ENCODE data around the gene S100A6. TPM values are rescaled to one million over a fixed set of nuclear protein-coding genes. Genes with fewer than 3 reads are reported as not detected.
"Not testable (repeated sequence)": the region's sequence is repeated elsewhere in the genome, so short reads cannot be mapped to it uniquely, and the experiment has no call there.

S100A6 gene
- polyA plus RNA-seq (ENCODE audit: insufficient read length), result 187 TPM

- no peak for DNase-seq
Observed at GRCh38 chr1:153535242-153536011, at the start of gene S100A6. TSS of gene S100A6 (minus strand) at chr1:153535991. CDS start at chr1:153535339, 652 bp downstream.

GRCh38 chr1:153585006-153585405 is 49.2 kb upstream of the S100A6 start:
- DNase-seq, result no peak

GRCh38 chr1:153583976-153584375 is 48.2 kb upstream of the S100A6 start:
- DNase-seq, result no peak

- not testable (repeated sequence) for DNase-seq
Observed at GRCh38 chr1:153583514-153583913, 47.7 kb upstream of the S100A6 start.

- not testable (repeated sequence) for DNase-seq
Observed at GRCh38 chr1:153582836-153583235, 47.0 kb upstream of the S100A6 start.

DNA sequence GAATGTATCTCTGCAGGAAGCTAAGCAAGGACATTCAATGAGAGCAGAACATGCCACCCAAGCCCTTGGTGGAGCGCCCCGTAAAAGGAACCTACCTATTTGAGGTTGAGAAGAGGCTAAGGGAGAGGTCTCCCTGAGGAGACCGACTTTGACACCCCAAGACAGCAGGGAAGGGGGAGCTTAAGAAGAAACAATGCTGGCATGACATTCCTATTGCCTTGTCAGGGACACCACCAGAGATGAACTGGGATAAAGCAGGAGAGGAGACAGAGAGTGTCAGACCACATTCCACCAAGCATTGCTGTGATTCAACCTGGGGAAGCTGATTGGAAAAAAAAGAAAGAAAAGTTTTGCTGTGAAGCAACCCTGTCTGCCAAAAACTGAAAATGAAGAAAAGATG is 43.1 kb upstream of the S100A6 start:
- no peak for DNase-seq

GRCh38 chr1:153578490-153578889 is 42.7 kb upstream of the S100A6 start:
- DNase-seq, result no peak

DNA sequence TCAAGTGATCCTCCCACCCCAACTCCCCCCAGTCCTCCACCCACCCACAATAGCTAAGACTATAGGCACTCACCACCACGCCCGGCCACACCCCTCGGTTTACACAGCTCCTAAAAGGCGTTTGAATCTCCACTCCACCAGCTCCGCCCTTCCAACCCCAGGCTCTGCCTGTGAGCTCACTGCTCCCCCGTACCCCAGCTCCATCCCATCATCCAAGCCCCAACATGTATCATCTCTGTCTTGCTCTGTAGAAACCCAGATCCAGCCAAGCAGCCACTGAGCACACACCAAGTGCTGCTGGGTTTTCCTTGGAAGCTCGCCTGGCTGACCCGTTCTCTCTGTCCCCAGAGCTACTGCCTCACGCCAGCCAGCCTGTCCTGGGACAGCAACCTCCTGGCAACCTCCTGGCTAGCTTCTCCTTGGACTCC is 41.8 kb upstream of the S100A6 start:
- DNase-seq, result no peak

- DNase-seq, result no peak
Observed at GRCh38 chr1:153577138-153577537, 41.3 kb upstream of the S100A6 start.

- DNase-seq, result not testable (repeated sequence)
Observed at GRCh38 chr1:153575497-153575896, 39.7 kb upstream of the S100A6 start.

DNA sequence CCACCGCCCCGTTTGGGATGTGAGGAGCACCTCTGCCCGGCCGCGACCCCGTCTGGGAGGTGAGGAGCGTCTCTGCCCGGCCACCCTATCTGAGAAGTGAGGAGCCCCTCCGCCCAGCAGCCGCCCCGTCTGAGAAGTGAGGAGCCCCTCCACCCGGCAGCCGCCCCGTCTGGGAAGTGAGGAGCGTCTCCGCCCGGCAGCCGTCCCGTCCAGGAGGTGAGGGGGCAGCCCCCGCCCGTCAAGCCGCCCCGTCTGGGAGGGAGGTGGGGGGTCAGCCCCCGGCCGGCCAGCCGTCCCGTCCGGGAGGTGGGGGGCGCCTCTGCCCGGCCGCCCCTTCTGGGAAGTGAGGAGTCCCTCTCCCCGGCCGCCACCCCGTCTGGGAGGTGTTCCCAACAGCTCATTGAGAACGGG is 39.3 kb upstream of the S100A6 start:
- DNase-seq, result not testable (repeated sequence)

- no peak for DNase-seq
Observed at GRCh38 chr1:153573351-153573750, 37.6 kb upstream of the S100A6 start.

DNA sequence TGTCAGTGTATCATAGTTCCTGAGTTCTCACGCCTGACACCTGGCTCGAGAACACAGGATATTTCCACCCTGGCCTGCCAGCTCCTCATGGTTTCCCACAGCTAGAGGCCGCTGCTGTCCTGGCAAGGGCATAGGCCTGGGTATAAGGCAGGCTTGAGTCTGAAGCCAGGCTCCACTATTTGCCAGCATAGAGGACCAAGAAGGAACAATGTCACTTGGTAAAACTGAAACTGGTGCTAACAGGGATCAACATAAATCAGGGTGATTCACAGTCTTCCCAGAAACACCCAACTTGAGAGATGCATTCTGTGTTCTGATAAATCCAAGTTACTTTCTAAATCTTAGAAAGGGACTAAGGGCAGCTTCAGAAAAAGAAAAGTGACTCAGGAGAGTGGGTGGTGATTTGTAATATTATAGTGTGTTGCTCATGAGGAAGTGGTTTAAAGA is 36.8 kb upstream of the S100A6 start:
- DNase-seq, result no peak

DNA sequence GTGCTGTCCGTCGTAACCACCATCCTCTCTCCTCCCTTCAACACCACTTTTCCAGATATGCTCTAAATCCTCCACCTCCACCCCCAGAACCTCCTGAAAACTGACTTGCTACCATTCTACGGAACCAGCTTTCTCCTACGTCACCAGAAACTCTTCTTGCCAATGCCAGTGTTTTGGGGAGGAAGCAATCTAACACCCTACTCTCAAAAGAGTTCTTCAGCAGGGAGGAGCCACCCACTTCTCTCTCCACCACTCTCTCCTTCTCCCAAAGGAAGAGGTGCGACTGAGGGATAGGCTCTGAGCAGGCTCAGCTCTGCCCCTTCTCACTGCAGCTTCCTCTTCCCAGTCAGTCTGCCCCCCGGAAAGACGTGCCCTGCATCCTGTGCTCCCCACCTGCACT is 35.9 kb upstream of the S100A6 start:
- no peak for DNase-seq

DNA sequence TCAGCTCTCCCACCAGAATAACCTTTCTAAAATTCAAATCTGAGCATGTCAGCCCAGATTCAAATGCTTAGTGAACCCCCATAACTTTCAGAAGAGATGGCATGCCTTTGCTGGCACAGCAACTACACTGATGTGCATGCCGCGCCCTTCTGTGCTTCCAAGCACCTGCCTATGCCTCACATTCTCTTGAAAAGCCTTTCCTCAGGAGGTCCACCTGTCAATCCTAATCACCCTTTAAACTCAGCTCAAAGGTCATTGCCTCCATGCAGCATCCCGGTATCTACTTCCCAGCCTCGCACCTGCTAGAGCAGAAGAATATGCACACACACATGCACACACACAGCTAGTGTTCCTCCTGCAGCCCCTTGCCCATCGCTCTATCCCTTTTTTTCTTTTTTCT is 35.1 kb upstream of the S100A6 start:
- no peak for DNase-seq

- DNase-seq, result no peak
Observed at GRCh38 chr1:153569465-153569864, 33.7 kb upstream of the S100A6 start.

GRCh38 chr1:153568367-153569099 is 32.7 kb upstream of the S100A6 start:
- peak; percentile 87 for DNase-seq

DNA sequence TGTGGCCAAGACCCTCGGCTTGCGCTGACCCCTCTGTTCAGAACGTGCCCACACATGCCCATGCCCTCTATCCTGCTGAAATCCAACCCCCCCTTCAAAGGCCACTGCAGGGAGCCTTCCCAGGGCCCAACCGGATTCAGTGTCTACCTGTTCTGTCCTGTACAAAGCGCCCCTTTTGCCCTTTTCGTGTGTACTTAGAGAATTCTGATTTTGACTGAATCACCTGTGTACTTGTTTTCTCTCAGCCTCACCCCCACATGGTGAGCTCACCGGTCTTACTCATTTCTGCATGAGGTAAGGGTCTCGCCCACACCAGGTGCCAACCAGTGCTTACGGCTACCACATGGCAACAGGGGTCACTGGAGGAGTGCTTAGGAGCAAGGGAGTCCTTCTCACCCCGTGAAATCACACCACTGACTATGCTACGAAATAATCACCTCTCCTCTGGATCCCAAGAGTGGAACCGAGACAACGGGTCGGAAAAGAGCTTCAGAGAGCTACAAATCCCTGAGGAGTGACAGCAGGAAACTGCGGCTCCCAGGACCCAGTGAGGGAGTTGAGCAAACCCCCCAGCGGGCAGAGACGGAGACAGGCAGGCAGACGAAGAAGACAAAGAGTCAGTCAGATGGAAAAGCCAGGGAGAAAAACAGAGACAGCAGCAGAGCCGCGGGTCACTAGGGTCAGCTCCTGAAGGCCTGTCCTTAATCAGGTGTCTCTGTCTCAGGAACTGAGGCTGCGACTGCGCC is 32.0 kb upstream of the S100A6 start:
- DNase-seq, result no peak

- peak; percentile 80 for DNase-seq
Observed at GRCh38 chr1:153566414-153567371, 30.9 kb upstream of the S100A6 start.

DNA sequence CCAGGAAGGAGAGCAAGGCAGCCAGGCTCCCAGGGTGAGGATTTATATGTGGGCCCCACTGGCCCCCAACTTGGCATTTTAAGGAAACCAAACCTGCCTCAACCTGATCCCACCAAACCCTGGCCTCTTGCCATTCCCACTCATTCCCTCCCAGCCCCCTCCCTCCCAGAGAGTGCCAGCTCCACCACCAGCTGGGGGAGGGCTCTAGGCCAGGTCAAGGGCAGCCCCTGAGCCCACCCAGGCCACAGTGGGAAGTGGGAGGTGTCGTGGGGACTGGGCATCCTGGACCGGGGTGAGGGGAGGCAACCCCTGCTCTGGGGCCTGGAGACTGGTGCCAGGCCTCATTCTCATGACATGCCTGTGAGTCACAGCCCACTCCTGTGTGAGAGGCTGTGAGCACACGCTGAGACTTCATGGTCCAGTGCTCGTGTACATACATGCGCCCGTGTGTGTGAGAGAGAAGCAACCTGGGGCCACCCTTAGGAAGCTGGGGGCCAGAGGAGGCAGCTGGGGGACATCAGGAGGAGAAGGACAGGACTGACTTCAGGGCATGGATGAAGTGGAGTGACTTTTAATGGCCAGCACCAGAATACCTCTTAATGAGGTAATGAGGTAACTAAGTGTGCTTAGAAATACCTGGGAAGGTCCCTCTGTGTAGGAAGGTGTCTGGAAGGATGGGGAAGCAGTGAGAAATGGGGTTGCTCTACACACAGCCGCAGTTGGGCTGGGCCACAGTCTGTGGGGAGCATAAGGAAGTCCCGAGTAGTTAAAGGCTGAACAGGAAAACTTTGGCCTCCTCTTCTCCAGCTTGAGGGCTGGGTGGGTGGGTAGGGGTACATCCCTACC is 30.0 kb upstream of the S100A6 start, which contains the start of gene S100A2:
S100A2 (minus strand) TSS at position 316 of the 846 bp plus-strand sequence. CDS start 1,967 bp downstream, outside the sequence.
- DNase-seq, result no peak

DNA sequence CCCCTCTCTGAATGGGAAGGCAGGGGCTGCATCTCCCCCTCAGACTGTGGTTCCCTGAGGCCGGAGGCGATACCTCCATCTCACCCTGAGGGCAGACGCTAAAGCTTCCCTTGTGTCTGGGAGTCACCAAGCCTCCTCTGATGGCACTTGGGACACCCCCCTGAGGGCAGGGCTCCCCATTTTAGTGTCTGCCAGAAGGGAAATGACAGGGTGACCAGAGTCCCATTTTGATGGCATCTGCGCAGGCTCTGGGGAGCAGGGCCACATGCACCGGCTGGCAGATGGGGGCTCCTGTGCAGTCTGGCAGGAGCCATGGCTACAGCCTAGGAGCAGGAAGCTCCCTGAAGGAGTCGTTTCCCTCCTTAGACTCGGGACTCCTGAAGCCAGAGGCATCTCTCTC is 28.2 kb upstream of the S100A6 start:
- DNase-seq, result no peak

Measured in hindlimb muscle (tissue), 1 donor.